ENCODE measurements around the gene LHPP. TPM values are rescaled to one million over a fixed set of nuclear protein-coding genes. Genes with fewer than 3 reads are reported as not detected.

The LHPP gene
- total and polyA plus RNA-seq, 2 experiments from 2014 or later, result 27.4 to 40.2 TPM

DNA sequence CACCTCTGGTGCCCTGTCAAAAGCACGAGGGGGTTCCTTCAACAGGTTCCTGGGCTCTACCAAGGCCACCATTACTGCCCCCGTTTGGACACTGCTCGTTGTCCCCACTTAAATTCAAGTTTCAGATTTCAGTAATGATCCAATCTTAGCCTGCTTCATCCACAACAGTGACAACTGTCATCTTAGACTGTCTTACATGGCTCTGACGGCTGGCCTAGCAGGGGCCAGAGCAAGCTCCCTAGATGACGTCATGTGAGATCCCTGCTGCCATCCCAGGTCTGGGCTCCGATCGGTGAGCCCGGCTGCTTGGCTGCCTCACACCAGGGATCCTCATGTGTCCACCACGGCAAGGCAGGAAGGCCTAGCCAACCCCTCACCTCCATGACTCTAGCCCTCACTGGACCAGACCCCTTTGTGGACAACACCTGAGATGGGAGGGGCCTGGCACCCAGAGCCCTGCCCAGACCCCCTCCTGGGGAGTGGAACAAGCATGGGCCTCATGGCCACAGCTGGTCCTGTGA, 200.1 kb downstream of the LHPP start (continued):
- TF ChIP-seq, protein P1, sequence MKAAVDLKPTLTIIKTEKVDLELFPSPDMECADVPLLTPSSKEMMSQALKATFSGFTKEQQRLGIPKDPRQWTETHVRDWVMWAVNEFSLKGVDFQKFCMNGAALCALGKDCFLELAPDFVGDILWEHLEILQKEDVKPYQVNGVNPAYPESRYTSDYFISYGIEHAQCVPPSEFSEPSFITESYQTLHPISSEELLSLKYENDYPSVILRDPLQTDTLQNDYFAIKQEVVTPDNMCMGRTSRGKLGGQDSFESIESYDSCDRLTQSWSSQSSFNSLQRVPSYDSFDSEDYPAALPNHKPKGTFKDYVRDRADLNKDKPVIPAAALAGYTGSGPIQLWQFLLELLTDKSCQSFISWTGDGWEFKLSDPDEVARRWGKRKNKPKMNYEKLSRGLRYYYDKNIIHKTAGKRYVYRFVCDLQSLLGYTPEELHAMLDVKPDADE (IDR thresholded peaks at IDR 0.05), result no peak
- TF ChIP-seq EZH2phosphoT487 (IDR thresholded peaks at IDR 0.05; ENCODE audit: unreplicated experiment) (no peak), POLR2AphosphoS5 (IDR thresholded peaks at IDR 0.05; ENCODE audit: low read depth) (no peak), ZNF331 (CRISPR knock-in tag; IDR thresholded peaks at IDR 0.05; ENCODE audit: low read depth) (no peak), NANOG (IDR thresholded peaks at IDR 0.05; ENCODE audit: borderline replicate concordance) (no peak)

DNA sequence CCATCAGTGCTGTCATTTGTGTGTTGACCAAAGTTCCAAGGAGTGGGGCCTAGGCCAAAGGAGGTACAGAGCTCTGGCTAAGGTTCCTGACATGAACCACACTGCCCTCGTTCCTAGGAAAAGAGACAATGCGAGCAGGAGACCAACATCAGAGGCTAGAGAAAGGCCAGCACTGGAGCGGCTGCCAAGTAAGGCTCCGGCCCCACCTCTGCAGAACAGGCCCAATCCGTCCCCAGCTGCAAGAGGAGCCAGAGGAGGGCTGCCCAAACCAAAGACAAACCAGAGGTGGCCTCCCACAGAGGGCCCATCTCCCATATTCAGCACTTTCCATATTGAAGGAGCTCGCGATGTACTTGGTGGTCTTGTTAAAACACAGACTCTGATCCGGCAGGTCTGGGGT, 201.6 kb downstream of the LHPP start:
- Histone ChIP-seq H3K4me3 (no peak overlapping the region), H3K27me3 (ENCODE audit: insufficient read depth) (no peaks in the 10 kb centered on the region), H3K4me1 (ENCODE audit: insufficient read depth) (no peaks in the 10 kb centered on the region), H3K27ac (ENCODE audit: low read depth) (no peak overlapping the region), H3K36me3 (ENCODE audit: insufficient read depth) (no peaks in the 10 kb centered on the region), H3K79me2 (replicated peaks; ENCODE audit: insufficient read depth) (no peaks in the 10 kb centered on the region), H3F3A (replicated peaks; ENCODE audit: low read depth) (no peaks in the 10 kb centered on the region), H2AFZ (no peak overlapping the region), H3K4me2 (no peak overlapping the region), H4K20me1 (replicated peaks; ENCODE audit: insufficient read depth) (no peaks in the 10 kb centered on the region; the same call in 1 of the 2 replicates), H3K9me2 (ENCODE audit: insufficient read depth) (no peaks in the 10 kb centered on the region)
- Mint-ChIP-seq H3K4me1 (peaks cover 5% of the 10 kb centered on the region), H3K4me3 (no peak overlapping the region), H3K36me3 (ENCODE audit: low read depth) (no peaks in the 10 kb centered on the region), H3K27ac (no peak overlapping the region), H3K9me3 (no peaks in the 10 kb centered on the region), H3K27me3 (ENCODE audit: insufficient read depth, low read depth, poor library complexity) (peaks cover 5% of the 10 kb centered on the region)
- DNase-seq (ENCODE audit: low spot score) (no peak), ATAC-seq (no peak)
- TF ChIP-seq, protein P2, sequence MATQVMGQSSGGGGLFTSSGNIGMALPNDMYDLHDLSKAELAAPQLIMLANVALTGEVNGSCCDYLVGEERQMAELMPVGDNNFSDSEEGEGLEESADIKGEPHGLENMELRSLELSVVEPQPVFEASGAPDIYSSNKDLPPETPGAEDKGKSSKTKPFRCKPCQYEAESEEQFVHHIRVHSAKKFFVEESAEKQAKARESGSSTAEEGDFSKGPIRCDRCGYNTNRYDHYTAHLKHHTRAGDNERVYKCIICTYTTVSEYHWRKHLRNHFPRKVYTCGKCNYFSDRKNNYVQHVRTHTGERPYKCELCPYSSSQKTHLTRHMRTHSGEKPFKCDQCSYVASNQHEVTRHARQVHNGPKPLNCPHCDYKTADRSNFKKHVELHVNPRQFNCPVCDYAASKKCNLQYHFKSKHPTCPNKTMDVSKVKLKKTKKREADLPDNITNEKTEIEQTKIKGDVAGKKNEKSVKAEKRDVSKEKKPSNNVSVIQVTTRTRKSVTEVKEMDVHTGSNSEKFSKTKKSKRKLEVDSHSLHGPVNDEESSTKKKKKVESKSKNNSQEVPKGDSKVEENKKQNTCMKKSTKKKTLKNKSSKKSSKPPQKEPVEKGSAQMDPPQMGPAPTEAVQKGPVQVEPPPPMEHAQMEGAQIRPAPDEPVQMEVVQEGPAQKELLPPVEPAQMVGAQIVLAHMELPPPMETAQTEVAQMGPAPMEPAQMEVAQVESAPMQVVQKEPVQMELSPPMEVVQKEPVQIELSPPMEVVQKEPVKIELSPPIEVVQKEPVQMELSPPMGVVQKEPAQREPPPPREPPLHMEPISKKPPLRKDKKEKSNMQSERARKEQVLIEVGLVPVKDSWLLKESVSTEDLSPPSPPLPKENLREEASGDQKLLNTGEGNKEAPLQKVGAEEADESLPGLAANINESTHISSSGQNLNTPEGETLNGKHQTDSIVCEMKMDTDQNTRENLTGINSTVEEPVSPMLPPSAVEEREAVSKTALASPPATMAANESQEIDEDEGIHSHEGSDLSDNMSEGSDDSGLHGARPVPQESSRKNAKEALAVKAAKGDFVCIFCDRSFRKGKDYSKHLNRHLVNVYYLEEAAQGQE (IDR thresholded peaks at IDR 0.05; ENCODE audit: unreplicated experiment), result no peak
- no peak for TF ChIP-seq CREB1 (CRISPR knock-in tag; IDR thresholded peaks at IDR 0.05; ENCODE audit: low read depth)
- no peak for TF ChIP-seq STAT1 (IDR thresholded peaks at IDR 0.05; ENCODE audit: unreplicated experiment)
- TF ChIP-seq, protein P3, sequence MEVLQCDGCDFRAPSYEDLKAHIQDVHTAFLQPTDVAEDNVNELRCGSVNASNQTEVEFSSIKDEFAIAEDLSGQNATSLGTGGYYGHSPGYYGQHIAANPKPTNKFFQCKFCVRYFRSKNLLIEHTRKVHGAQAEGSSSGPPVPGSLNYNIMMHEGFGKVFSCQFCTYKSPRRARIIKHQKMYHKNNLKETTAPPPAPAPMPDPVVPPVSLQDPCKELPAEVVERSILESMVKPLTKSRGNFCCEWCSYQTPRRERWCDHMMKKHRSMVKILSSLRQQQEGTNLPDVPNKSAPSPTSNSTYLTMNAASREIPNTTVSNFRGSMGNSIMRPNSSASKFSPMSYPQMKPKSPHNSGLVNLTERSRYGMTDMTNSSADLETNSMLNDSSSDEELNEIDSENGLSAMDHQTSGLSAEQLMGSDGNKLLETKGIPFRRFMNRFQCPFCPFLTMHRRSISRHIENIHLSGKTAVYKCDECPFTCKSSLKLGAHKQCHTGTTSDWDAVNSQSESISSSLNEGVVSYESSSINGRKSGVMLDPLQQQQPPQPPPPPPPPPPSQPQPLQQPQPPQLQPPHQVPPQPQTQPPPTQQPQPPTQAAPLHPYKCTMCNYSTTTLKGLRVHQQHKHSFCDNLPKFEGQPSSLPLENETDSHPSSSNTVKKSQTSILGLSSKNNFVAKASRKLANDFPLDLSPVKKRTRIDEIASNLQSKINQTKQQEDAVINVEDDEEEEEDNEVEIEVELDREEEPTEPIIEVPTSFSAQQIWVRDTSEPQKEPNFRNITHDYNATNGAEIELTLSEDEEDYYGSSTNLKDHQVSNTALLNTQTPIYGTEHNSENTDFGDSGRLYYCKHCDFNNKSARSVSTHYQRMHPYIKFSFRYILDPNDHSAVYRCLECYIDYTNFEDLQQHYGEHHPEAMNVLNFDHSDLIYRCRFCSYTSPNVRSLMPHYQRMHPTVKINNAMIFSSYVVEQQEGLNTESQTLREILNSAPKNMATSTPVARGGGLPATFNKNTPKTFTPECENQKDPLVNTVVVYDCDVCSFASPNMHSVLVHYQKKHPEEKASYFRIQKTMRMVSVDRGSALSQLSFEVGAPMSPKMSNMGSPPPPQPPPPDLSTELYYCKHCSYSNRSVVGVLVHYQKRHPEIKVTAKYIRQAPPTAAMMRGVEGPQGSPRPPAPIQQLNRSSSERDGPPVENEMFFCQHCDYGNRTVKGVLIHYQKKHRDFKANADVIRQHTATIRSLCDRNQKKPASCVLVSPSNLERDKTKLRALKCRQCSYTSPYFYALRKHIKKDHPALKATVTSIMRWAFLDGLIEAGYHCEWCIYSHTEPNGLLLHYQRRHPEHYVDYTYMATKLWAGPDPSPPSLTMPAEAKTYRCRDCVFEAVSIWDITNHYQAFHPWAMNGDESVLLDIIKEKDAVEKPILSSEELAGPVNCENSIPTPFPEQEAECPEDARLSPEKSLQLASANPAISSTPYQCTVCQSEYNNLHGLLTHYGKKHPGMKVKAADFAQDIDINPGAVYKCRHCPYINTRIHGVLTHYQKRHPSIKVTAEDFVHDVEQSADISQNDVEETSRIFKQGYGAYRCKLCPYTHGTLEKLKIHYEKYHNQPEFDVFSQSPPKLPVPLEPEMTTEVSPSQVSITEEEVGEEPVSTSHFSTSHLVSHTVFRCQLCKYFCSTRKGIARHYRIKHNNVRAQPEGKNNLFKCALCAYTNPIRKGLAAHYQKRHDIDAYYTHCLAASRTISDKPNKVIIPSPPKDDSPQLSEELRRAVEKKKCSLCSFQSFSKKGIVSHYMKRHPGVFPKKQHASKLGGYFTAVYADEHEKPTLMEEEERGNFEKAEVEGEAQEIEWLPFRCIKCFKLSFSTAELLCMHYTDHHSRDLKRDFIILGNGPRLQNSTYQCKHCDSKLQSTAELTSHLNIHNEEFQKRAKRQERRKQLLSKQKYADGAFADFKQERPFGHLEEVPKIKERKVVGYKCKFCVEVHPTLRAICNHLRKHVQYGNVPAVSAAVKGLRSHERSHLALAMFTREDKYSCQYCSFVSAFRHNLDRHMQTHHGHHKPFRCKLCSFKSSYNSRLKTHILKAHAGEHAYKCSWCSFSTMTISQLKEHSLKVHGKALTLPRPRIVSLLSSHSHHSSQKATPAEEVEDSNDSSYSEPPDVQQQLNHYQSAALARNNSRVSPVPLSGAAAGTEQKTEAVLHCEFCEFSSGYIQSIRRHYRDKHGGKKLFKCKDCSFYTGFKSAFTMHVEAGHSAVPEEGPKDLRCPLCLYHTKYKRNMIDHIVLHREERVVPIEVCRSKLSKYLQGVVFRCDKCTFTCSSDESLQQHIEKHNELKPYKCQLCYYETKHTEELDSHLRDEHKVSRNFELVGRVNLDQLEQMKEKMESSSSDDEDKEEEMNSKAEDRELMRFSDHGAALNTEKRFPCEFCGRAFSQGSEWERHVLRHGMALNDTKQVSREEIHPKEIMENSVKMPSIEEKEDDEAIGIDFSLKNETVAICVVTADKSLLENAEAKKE (CRISPR knock-in tag; IDR thresholded peaks at IDR 0.05), result no peak
- no peak for TF ChIP-seq EZH2phosphoT487 (IDR thresholded peaks at IDR 0.05; ENCODE audit: unreplicated experiment)
- no peak for TF ChIP-seq NANOG (IDR thresholded peaks at IDR 0.05; ENCODE audit: borderline replicate concordance)
- TF ChIP-seq, protein P1 (IDR thresholded peaks at IDR 0.05), result no peak
- TF ChIP-seq POLR2AphosphoS5 (IDR thresholded peaks at IDR 0.05; ENCODE audit: low read depth), result no peak
- no peak for TF ChIP-seq ZNF331 (CRISPR knock-in tag; IDR thresholded peaks at IDR 0.05; ENCODE audit: low read depth)
- no peak for TF ChIP-seq JUNB (IDR thresholded peaks at IDR 0.05; ENCODE audit: unreplicated experiment)

Data from GM23338 (cell line).